GM12864 (cell line): ENCODE measurements around the gene KIFAP3.

ENCODE experiments used
- DNase-seq: peaks from one replicate; pipeline ENCODE4 v3.0.0-alpha.2; 2011; ENCODE audit warnings: low read depth
- H3K4me3 ChIP-seq: 2 replicates; pipeline ENCODE4 v1.5.1; 2011; ENCODE audit warnings: mild to moderate bottlenecking, low read depth, low read length, control low read depth
- TF ChIP-seq, protein P1 (sequence below): IDR thresholded peaks from 2 replicates; pipeline ENCODE4 v1.5.1; 2011; ENCODE audit warnings: low read depth, mild to moderate bottlenecking, moderate library complexity, low read length, control low read depth, inconsistent platforms; ENCODE audit errors: missing control alignments

KIFAP3 gene

DNA sequence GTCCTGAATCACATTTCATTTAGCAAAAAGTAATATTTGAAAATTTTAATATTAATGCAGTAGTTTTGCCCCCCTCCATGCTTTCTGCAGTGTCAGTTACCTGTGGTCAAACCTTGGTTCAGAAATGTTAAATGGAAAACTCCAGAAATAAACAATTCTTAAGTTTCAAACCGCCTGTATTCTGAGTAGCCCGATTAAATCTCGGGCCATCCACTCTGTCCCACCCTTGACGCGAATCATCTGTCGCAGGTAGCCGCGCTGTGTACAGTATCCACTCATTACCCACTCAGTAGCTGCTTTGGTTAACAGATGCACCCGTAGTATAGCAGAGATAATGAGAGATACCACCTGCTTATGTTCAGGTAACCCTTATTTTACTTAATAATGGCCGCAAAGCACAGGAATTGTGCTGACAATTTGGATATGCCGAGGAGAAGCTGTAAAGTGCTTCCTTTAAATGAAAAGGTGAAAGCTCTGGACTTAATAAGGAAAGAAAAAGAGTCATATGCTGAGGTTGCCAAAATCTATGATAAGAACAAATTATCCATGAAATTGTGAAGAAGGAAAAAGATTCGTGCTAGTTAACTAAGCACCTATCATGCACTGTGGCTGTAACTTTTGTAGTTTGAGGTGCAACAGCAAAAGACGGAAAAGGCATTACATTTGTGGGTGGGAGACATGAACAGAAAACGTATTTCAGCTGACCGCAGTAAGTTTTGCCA, 179.9 kb downstream of the KIFAP3 start:
- no peak for DNase-seq
- peak overlapping the region; percentile 95 for H3K4me3 ChIP-seq
- TF ChIP-seq, protein P1, sequence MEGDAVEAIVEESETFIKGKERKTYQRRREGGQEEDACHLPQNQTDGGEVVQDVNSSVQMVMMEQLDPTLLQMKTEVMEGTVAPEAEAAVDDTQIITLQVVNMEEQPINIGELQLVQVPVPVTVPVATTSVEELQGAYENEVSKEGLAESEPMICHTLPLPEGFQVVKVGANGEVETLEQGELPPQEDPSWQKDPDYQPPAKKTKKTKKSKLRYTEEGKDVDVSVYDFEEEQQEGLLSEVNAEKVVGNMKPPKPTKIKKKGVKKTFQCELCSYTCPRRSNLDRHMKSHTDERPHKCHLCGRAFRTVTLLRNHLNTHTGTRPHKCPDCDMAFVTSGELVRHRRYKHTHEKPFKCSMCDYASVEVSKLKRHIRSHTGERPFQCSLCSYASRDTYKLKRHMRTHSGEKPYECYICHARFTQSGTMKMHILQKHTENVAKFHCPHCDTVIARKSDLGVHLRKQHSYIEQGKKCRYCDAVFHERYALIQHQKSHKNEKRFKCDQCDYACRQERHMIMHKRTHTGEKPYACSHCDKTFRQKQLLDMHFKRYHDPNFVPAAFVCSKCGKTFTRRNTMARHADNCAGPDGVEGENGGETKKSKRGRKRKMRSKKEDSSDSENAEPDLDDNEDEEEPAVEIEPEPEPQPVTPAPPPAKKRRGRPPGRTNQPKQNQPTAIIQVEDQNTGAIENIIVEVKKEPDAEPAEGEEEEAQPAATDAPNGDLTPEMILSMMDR, result no peak

- TF ChIP-seq, protein P1, result no peak
- DNase-seq, result peak; percentile 97
- peak within 1 kb of the TSS; percentile 95 for H3K4me3 ChIP-seq
Measured at GRCh38 chr1:169893645-169894423, 180.7 kb downstream of the KIFAP3 start, which contains the start of gene SCYL3. SCYL3 (minus strand) TSS chr1:169893896; CDS start chr1:169888840, 5,056 bp downstream.

- peak overlapping the region; percentile 95 for H3K4me3 ChIP-seq
- TF ChIP-seq, protein P1, result no peak
- no peak for DNase-seq
Measured at GRCh38 chr1:169892927-169893644, 181.4 kb downstream of the KIFAP3 start.

GRCh38 chr1:169892176-169892926, 182.1 kb downstream of the KIFAP3 start:
- H3K4me3 ChIP-seq, result peak overlapping the region; percentile 95
- TF ChIP-seq, protein P1, result no peak
- DNase-seq, result no peak

DNA sequence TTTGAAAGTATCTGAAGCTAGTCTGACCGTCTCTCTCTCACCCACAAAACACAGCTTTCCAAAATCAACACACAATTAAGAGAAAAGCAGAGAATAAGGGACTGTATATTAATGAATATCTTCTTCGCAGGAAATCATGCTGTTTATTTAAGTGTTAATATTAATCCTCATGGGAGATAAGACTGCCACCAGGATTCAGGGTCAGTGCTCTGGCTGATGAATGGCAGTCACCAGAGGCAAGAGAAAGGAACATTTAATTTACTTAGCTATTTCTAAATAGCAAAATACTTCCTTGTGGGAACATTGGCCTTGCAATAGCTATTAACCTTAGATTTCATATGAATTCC, 183.0 kb downstream of the KIFAP3 start:
- TF ChIP-seq, protein P1, result no peak
- no peak for DNase-seq
- H3K4me3 ChIP-seq, result peak overlapping the region; percentile 39; the same call in 1 of the 2 replicates

DNA sequence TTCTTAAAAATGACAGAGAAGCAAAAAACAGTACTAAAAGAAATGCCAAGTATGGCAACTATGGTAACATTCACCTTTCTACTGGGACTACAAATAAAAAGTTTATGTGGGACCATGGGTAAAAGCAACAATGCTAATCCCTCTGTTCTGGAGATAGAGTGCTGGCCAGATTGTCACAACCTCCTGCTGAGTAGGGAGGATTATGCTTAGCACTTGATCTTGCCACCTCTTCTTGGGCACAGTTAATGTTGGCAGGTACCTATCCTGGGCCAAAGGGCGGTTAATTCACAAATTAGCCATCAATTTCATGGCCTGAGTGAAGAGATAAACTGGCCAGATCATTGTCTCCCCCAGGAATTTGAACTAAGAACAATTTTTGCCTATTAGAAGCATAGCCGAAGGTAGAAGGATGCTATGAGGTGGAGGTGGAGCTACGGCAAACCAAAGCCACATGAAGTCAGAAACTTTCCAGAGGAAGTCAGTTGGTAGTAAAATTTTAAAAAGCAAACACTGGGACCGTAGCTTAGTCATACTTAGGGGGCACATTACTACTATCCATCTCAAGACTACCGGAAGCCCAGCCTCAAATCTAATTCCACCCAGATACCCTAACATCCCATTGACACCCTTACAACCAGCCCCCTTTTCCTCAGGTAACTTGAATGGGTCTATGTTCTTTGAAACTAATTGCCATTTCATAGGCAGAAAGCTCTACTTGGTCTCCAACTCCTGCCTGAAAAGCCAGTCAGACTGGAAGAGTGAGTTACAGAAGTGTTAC, 183.5 kb downstream of the KIFAP3 start:
- peak overlapping the region; percentile 39; the same call in 1 of the 2 replicates for H3K4me3 ChIP-seq
- DNase-seq, result no peak
- TF ChIP-seq, protein P1, result no peak
